ENCODE data around the gene HS3ST1. TPM values are rescaled to one million over a fixed set of nuclear protein-coding genes. Genes with fewer than 3 reads are reported as not detected.

HS3ST1 gene
- total RNA-seq (2014; rRNA removed; shearing (Covaris generic)), result 0.07 and 0.17 TPM in 2 replicates

DNA sequence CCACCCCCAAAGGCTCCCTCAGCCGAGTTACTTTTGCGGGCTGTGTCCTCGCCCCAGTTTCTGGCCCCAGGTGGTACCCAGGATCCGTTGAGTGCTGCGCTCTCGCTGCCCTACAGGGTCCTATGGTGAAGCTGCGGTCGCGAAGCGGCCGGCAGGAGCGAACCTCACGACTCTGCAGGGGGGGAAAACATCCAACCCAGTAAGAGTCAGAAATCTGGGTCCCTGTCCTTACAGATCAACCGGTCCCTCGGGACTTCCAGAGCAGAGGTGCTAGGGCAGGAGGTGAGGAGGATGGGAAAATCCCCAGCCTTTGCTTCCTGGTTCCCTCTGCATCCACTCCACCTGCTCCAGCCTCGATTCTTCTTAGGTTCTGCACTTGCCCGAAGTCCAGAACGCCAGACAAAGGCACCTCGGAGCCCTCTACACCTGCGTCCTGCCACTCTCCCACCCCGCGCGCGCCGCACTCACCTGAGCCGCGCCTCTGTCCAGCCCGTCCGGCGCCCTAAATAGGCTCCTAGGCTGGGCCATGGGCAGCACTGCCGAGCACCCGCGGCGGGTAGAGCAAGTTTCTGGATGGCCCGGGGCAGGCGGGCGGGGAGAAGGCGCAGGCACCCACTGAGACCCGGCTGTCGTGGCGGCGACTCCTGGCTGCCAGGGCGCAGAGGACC lies at the start of gene HS3ST1:
HS3ST1 (minus strand) TSS at position 664 of the 668 bp plus-strand sequence. CDS start 28,889 bp downstream, outside the sequence.
- H3K36me3 ChIP-seq (replicated peaks; ENCODE audit: control insufficient read depth, insufficient read depth, low read length), result no peaks in the 10 kb centered on the region
- H3K4me3 ChIP-seq (ENCODE audit: insufficient read depth, low read depth, low read length), result peak within 1 kb of the TSS; percentile 76
- H3K27me3 ChIP-seq (ENCODE audit: control insufficient read depth, insufficient read depth, low read length), result peaks cover 41% of the 10 kb centered on the region
- DNase-seq, result peak; percentile 61

DNA sequence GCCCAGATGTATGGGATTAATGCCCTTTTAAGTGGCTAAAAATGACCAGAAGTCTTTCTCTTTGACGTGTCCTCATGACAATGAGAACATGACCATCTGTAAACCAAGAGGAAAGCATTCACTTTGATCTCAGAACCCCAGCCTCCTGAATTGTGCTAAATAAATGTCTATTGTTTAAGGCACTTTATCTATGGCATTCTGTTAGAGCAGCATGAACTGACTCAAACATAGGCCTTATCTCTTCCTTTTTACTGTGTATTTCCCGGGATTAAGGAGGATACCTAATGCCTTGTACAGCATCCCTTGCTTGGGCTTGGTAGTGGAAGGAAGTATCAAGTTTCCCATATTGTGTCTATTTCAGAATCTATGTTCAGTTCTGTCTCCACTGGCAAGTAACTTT lies 47.2 kb upstream of the HS3ST1 start:
- Histone ChIP-seq H3K4me3 (ENCODE audit: insufficient read depth, low read depth, low read length) (no peak overlapping the region), H3K36me3 (replicated peaks; ENCODE audit: control insufficient read depth, insufficient read depth, low read length) (no peaks in the 10 kb centered on the region), H3K27me3 (ENCODE audit: control insufficient read depth, insufficient read depth, low read length) (no peaks in the 10 kb centered on the region)
- no peak for DNase-seq

DNA sequence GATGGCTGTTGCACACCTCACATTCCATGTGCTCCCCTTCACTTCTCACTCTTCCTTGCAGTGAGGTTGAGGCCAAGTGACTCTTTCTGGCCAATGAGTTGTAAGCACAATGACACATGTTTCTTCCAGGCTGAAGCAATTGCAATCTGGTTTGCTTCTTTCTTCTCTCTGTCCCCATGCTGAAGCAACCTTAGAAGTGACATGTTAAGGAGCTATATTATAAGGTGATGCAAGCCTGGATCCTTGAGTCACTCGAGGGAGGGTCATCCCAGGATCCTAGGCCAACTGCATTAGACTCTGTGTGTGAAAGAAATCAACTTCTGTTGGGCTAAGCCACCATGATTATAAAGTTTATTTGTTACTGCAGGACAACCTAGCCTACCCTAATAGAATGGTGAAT lies 45.5 kb upstream of the HS3ST1 start:
- H3K36me3 ChIP-seq (replicated peaks; ENCODE audit: control insufficient read depth, insufficient read depth, low read length), result no peaks in the 10 kb centered on the region
- no peak for DNase-seq
- no peak overlapping the region for H3K4me3 ChIP-seq (ENCODE audit: insufficient read depth, low read depth, low read length)
- H3K27me3 ChIP-seq (ENCODE audit: control insufficient read depth, insufficient read depth, low read length), result no peaks in the 10 kb centered on the region

DNA sequence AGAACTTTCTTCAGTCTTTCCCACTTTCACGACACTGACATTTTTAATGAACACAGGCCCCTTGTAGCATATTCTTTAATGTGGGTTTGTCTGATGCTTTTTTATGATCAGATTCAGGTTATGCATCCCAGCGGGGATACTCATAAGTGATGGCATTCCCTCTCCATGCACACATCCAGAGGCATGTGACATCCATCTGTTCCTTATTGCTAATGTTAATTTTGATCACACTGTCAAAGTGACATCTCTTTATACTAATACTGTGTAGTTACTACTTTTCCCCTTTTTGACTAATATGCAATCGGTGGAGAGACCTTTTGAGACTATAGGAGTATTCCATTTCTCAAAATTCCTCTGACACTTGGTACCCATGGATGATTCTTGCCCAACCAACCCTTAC lies 43.8 kb upstream of the HS3ST1 start:
- H3K4me3 ChIP-seq (ENCODE audit: insufficient read depth, low read depth, low read length), result no peak overlapping the region
- H3K27me3 ChIP-seq (ENCODE audit: control insufficient read depth, insufficient read depth, low read length), result no peaks in the 10 kb centered on the region
- no peaks in the 10 kb centered on the region for H3K36me3 ChIP-seq (replicated peaks; ENCODE audit: control insufficient read depth, insufficient read depth, low read length)
- no peak for DNase-seq

DNA sequence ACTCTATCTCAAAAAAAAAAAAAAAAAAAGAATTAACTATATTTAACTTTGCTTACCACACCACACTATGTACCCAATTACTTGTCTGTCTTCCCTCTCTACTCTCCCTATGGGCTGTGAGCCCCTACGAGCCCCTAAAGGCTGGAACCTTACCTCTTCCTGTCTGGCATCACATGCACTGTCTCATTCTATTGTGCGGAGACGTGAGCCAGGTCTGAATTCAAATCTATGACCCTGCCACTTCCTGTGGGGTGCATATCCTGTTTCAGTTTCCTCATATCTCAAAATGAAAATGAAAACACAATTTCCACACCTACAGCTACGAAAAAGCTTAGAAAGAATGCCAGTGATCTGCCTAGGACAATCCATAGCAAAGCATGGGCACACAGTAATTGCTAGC lies 42.9 kb upstream of the HS3ST1 start:
- no peaks in the 10 kb centered on the region for H3K27me3 ChIP-seq (ENCODE audit: control insufficient read depth, insufficient read depth, low read length)
- H3K36me3 ChIP-seq (replicated peaks; ENCODE audit: control insufficient read depth, insufficient read depth, low read length), result no peaks in the 10 kb centered on the region
- no peak overlapping the region for H3K4me3 ChIP-seq (ENCODE audit: insufficient read depth, low read depth, low read length)
- no peak for DNase-seq

DNA sequence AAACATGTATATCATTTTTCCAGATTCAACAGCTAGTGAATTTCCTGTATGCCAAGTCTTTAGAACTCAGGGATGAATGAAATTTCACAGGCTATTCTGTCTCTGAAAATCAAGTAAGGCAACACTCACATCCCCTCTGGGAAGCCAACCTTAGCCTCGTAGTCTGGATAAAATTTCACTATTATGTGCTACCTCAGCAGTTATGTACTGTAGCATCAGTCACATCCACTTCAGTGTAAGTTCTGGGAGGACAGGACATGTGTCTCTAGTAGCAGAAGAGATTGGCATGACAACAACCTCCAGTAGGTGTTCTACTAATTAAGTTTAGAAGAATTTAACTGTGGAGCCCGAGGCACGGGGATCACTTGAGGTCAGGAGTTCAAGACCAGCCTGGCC lies 42.4 kb upstream of the HS3ST1 start:
- Histone ChIP-seq H3K36me3 (replicated peaks; ENCODE audit: control insufficient read depth, insufficient read depth, low read length) (no peaks in the 10 kb centered on the region), H3K4me3 (ENCODE audit: insufficient read depth, low read depth, low read length) (no peak overlapping the region), H3K27me3 (ENCODE audit: control insufficient read depth, insufficient read depth, low read length) (no peaks in the 10 kb centered on the region)
- DNase-seq, result no peak

DNA sequence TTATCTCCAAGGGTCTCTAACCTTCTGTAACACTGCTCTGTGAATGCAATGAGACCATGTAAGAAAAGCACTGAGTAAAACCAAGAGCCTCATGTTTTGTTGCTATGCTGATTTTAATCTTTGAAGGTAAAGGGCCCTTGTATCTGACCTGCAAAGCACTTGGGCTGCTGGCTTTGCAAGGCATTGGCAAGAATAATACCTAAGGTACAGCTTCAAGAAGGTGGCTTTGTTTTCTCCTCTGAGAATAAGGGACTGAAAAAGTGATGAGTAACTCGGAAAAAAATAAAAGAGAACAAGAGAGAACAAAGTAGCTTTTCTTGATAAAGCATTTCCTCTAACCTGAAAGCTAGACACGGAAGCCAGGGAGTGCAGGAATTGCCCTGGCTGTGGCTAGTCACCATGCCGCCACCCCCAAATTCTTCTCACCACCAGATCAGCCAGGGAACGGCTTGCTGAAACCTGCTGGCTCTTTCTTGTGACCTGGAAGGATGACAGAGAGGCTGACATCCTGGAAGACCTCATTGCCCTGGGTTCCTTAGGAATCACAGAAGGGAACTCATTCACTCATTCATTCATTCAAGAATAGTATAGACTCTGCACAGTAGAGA lies 41.8 kb upstream of the HS3ST1 start:
- no peaks in the 10 kb centered on the region for H3K36me3 ChIP-seq (replicated peaks; ENCODE audit: control insufficient read depth, insufficient read depth, low read length)
- H3K27me3 ChIP-seq (ENCODE audit: control insufficient read depth, insufficient read depth, low read length), result no peaks in the 10 kb centered on the region
- no peak overlapping the region for H3K4me3 ChIP-seq (ENCODE audit: insufficient read depth, low read depth, low read length)
- no peak for DNase-seq

DNA sequence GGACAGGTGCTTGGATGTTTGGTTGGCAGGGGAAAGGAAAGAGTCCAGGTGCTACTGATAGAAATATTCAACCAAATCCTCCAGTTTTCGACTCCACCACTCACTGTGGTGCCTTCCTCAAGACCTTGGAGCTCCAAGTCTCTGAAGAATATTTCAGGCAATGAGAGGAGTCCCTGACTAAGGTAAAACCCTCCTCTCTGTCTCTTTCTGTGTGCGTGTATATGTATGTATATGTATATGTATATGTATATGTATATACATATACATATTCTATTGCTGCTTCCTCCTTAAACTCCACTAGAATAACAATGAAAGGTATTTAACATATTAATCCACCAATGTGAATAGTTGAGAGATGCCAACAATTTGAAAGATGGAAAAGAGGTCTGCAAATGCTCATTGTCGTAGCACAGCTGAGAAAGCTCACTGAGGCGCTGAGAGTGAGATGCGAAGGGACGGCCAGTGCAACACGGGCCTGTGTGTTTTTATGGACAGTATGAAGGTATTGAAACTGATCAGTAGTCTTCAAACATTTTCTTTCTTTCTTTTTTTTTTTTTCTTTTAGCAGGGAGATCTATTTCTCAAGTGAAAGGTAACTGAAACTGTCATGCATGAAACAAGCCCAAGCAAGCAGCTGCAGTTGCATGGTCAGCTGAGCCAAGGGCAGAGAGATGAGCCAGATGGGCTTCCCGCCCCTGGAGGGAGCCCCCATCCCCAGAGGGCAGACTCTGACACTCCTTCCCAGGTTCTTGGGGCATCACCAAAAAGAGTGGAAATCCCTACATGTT lies 41.1 kb upstream of the HS3ST1 start:
- DNase-seq, result no peak
- Histone ChIP-seq H3K36me3 (replicated peaks; ENCODE audit: control insufficient read depth, insufficient read depth, low read length) (no peaks in the 10 kb centered on the region), H3K4me3 (ENCODE audit: insufficient read depth, low read depth, low read length) (no peak overlapping the region), H3K27me3 (ENCODE audit: control insufficient read depth, insufficient read depth, low read length) (no peaks in the 10 kb centered on the region)

DNA sequence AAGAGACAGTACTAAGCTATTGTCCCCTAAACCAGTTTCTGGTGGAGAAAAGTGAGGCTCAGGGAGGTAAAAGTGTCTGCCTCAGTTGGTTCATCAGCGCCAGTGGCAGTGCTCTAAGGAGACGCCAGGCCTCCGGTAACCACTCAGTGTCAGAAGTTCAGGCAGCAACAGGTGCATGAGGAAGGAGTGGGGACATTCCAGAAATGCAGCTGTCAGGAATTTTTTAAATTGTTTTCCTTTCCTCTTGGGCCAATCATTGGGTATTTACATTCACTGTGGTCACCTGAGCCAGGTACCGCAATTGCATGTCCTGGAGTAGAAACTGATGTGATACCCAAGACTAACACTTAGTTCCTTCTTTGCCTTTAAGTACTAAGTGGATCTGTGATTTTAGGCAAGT lies 40.2 kb upstream of the HS3ST1 start:
- peak; percentile 10 for DNase-seq

DNA sequence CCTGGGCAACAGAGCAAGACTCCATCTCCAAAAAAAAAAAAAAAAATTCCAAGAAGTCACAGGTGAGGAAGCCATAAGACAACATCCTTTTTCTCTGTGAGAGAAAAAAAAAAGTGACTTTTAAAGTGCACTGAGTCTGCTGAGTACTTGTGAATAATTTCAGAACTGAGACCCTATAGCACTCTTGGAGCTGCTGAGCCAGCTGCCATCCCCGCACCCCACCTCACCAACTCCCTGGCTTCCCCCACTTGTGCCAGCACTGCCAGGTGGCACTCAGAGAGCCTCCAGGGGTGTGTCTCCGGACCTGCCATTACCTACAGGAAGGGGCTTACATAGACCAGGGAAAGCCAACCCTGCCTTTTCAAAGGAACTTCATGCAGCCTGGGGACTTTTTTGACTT lies 39.2 kb upstream of the HS3ST1 start:
- no peak overlapping the region for H3K4me3 ChIP-seq (ENCODE audit: insufficient read depth, low read depth, low read length)
- no peaks in the 10 kb centered on the region for H3K36me3 ChIP-seq (replicated peaks; ENCODE audit: control insufficient read depth, insufficient read depth, low read length)
- H3K27me3 ChIP-seq (ENCODE audit: control insufficient read depth, insufficient read depth, low read length), result no peaks in the 10 kb centered on the region
- DNase-seq, result no peak

More for the DNA sequence above, 40.2 kb upstream of the HS3ST1 start:
- no peaks in the 10 kb centered on the region for H3K36me3 ChIP-seq (replicated peaks; ENCODE audit: control insufficient read depth, insufficient read depth, low read length)
- H3K4me3 ChIP-seq (ENCODE audit: insufficient read depth, low read depth, low read length), result no peak overlapping the region
- H3K27me3 ChIP-seq (ENCODE audit: control insufficient read depth, insufficient read depth, low read length), result no peaks in the 10 kb centered on the region

DNA sequence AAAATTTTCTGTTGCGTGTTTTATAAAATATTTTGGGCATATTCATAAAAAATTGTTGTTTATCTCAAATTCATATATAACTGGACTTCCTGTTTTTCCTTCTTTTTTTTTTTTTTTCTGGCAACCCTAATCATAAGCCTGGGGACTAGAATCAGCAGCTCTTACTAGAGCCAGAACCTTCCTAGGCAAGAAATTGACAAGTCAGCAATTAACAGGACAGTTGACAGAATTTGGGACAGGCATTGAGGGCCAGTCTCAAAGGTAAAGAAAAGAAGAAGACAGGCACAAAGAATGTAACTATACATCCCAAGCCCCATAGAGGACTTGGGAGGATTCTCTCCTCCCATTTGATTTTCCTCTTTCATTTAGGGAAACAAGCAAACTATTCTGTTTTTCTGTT lies 35.0 kb upstream of the HS3ST1 start:
- no peak for DNase-seq

DNA sequence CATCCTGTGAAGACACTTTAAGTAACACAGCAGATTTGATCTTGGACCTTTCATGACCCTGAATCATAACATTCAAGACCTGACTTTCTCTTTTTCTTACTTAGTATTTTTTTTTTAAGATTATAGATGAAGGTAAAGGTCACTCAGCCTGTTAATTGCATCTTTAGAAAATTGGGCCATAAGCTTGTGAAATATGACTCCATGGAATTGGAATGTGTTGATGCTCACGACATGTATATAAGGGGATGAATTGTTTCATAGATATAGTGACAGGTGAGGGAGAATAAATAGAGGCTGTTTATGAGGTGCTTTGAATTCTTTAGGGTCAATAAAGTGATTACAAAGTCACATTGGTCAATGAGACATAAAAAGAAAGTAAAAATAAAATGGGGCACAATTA lies 27.7 kb upstream of the HS3ST1 start:
- DNase-seq, result no peak
- Histone ChIP-seq H3K4me3 (ENCODE audit: insufficient read depth, low read depth, low read length) (no peak overlapping the region), H3K27me3 (ENCODE audit: control insufficient read depth, insufficient read depth, low read length) (no peaks in the 10 kb centered on the region), H3K36me3 (replicated peaks; ENCODE audit: control insufficient read depth, insufficient read depth, low read length) (no peaks in the 10 kb centered on the region)

More for the DNA sequence above, 35.0 kb upstream of the HS3ST1 start:
- no peaks in the 10 kb centered on the region for H3K27me3 ChIP-seq (ENCODE audit: control insufficient read depth, insufficient read depth, low read length)
- no peaks in the 10 kb centered on the region for H3K36me3 ChIP-seq (replicated peaks; ENCODE audit: control insufficient read depth, insufficient read depth, low read length)
- H3K4me3 ChIP-seq (ENCODE audit: insufficient read depth, low read depth, low read length), result no peak overlapping the region

DNA sequence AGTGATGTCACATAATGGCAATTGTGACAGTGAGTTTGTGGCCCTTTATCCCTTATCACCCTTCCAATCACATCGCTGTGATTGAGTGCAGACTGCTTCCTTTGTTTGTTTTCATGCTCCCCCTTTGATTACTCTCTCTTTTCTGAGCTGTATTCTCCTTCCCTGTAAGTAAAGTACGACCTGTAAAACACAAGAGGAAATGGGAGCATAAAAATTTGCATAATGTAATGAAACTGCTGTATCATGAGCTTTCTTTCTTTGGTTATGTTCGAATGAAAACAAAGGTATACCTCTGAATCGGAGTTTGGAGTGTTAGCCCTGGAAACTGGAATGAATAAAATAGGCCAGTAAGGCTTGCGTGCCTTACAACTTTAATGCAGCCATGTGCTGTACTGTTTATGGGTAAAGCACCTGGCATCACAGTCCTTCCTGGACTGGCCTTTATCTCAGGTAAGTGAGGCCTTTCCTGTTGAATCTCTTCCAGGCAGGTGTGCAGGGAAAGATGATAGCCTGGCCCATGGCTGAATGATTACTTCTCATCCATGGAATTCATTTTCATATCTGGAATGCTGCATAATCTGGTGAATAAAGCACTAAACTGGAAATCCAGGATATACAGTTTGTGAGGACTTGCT lies 26.6 kb upstream of the HS3ST1 start:
- no peaks in the 10 kb centered on the region for H3K36me3 ChIP-seq (replicated peaks; ENCODE audit: control insufficient read depth, insufficient read depth, low read length)
- H3K4me3 ChIP-seq (ENCODE audit: insufficient read depth, low read depth, low read length), result no peak overlapping the region
- no peak for DNase-seq
- no peaks in the 10 kb centered on the region for H3K27me3 ChIP-seq (ENCODE audit: control insufficient read depth, insufficient read depth, low read length)

DNA sequence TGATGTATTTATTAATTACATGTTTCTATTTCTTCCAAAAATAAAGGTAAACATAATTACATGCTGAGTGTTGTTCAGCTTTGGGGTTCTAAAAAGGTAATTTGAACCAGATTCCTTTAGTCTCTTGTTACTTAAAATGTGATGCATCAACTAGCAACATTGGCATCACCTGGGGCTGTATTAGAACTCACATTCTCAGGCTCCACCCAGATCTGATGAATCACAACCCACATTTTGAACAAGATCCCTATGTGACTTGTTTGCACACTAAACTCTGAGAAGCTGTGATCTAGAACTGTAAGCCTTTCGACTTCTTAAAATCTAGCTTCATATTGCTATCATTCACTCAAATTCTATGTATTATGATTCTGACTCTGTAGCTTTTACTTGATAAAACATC lies 23.0 kb upstream of the HS3ST1 start:
- no peaks in the 10 kb centered on the region for H3K27me3 ChIP-seq (ENCODE audit: control insufficient read depth, insufficient read depth, low read length)
- DNase-seq, result no peak
- no peak overlapping the region for H3K4me3 ChIP-seq (ENCODE audit: insufficient read depth, low read depth, low read length)
- H3K36me3 ChIP-seq (replicated peaks; ENCODE audit: control insufficient read depth, insufficient read depth, low read length), result no peaks in the 10 kb centered on the region

Measured in H7 (cell line).